ENCODE results near the gene APOBEC3B.

APOBEC3B gene

DNA sequence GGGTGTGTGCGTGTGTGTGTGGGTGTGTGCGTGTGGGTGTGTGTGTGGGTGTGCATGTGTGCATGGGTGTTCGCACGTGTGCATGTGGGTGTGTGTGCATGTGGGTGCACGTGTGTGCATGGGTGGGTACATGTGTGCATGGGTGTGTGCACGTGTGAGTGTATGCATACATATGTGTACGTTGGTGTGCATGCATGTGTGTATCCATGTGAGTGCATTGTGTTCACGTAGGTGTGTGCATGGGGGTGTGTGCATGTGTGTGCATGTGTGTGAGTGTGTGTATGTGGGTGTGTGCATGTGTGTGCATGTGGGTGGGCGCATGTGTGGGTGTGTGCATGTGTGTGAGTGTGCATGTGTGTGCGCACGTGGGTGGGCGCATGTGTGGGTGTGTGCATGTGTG is 44.6 kb upstream of the APOBEC3B start:
- no peak for ATAC-seq
- no peak for TF ChIP-seq ZNF8 (CRISPR knock-in tag; IDR thresholded peaks at IDR 0.05)
- no peak for TF ChIP-seq ZC3H10 (CRISPR knock-in tag; IDR thresholded peaks at IDR 0.05)
- no peak for TF ChIP-seq PPARA (CRISPR knock-in tag; IDR thresholded peaks at IDR 0.05; ENCODE audit: borderline replicate concordance)
- no peak for TF ChIP-seq OSR1 (CRISPR knock-in tag; IDR thresholded peaks at IDR 0.05)
- TF ChIP-seq TOX (CRISPR knock-in tag; IDR thresholded peaks at IDR 0.05; ENCODE audit: borderline replicate concordance), result no peak
- TF ChIP-seq ZFP30 (CRISPR knock-in tag; IDR thresholded peaks at IDR 0.05), result no peak
- TF ChIP-seq, protein P1, sequence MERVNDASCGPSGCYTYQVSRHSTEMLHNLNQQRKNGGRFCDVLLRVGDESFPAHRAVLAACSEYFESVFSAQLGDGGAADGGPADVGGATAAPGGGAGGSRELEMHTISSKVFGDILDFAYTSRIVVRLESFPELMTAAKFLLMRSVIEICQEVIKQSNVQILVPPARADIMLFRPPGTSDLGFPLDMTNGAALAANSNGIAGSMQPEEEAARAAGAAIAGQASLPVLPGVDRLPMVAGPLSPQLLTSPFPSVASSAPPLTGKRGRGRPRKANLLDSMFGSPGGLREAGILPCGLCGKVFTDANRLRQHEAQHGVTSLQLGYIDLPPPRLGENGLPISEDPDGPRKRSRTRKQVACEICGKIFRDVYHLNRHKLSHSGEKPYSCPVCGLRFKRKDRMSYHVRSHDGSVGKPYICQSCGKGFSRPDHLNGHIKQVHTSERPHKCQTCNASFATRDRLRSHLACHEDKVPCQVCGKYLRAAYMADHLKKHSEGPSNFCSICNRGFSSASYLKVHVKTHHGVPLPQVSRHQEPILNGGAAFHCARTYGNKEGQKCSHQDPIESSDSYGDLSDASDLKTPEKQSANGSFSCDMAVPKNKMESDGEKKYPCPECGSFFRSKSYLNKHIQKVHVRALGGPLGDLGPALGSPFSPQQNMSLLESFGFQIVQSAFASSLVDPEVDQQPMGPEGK (CRISPR knock-in tag; IDR thresholded peaks at IDR 0.05; ENCODE audit: borderline replicate concordance), result no peak
- no peak for TF ChIP-seq ARNTL (CRISPR knock-in tag; IDR thresholded peaks at IDR 0.05; ENCODE audit: borderline replicate concordance, low read depth)
- TF ChIP-seq, protein P2, sequence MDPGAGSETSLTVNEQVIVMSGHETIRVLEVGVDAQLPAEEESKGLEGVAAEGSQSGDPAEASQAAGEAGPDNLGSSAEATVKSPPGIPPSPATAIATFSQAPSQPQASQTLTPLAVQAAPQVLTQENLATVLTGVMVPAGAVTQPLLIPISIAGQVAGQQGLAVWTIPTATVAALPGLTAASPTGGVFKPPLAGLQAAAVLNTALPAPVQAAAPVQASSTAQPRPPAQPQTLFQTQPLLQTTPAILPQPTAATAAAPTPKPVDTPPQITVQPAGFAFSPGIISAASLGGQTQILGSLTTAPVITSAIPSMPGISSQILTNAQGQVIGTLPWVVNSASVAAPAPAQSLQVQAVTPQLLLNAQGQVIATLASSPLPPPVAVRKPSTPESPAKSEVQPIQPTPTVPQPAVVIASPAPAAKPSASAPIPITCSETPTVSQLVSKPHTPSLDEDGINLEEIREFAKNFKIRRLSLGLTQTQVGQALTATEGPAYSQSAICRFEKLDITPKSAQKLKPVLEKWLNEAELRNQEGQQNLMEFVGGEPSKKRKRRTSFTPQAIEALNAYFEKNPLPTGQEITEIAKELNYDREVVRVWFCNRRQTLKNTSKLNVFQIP (CRISPR knock-in tag; IDR thresholded peaks at IDR 0.05; ENCODE audit: borderline replicate concordance, low read depth), result no peak
- no peak for TF ChIP-seq ESRRG (CRISPR knock-in tag; IDR thresholded peaks at IDR 0.05)
- no peak for TF ChIP-seq SNAI2 (CRISPR knock-in tag; IDR thresholded peaks at IDR 0.05)
- TF ChIP-seq CSDC2 (CRISPR knock-in tag; IDR thresholded peaks at IDR 0.05), result no peak
- TF ChIP-seq, protein P3, sequence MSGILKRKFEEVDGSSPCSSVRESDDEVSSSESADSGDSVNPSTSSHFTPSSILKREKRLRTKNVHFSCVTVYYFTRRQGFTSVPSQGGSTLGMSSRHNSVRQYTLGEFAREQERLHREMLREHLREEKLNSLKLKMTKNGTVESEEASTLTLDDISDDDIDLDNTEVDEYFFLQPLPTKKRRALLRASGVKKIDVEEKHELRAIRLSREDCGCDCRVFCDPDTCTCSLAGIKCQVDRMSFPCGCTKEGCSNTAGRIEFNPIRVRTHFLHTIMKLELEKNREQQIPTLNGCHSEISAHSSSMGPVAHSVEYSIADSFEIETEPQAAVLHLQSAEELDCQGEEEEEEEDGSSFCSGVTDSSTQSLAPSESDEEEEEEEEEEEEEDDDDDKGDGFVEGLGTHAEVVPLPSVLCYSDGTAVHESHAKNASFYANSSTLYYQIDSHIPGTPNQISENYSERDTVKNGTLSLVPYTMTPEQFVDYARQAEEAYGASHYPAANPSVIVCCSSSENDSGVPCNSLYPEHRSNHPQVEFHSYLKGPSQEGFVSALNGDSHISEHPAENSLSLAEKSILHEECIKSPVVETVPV (CRISPR knock-in tag; IDR thresholded peaks at IDR 0.05), result no peak
- no peak for TF ChIP-seq ZNF70 (CRISPR knock-in tag; IDR thresholded peaks at IDR 0.05)
- TF ChIP-seq ISL1 (CRISPR knock-in tag; IDR thresholded peaks at IDR 0.05), result no peak

DNA sequence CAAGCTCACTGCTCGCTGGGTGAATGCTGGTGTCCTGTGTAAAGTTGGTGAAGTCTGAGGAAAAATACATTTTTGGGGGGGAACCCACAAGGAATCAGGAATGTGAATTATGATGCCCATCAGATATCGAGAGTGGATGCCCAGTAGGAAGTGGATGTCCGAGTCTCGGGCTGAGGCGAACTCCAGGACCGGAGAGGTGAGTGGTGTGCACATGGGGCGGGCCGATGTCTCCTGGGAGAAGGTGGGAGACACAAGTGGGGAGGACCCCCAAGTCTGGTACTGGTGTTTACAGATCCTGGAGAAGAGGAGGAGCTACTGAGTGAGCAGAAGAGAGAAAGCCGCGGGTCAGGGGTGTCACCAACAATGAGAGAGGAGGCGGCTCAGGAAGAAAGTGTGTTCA is 43.9 kb upstream of the APOBEC3B start:
- no peak for ATAC-seq
- TF ChIP-seq CSDC2 (CRISPR knock-in tag; IDR thresholded peaks at IDR 0.05) (no peak), GLIS3 (CRISPR knock-in tag; IDR thresholded peaks at IDR 0.05) (no peak), ZFP30 (CRISPR knock-in tag; IDR thresholded peaks at IDR 0.05) (no peak), ARNTL (CRISPR knock-in tag; IDR thresholded peaks at IDR 0.05; ENCODE audit: borderline replicate concordance, low read depth) (no peak), TOX (CRISPR knock-in tag; IDR thresholded peaks at IDR 0.05; ENCODE audit: borderline replicate concordance) (no peak), ESRRG (CRISPR knock-in tag; IDR thresholded peaks at IDR 0.05) (no peak), OSR1 (CRISPR knock-in tag; IDR thresholded peaks at IDR 0.05) (no peak), ISL1 (CRISPR knock-in tag; IDR thresholded peaks at IDR 0.05) (no peak), ZC3H10 (CRISPR knock-in tag; IDR thresholded peaks at IDR 0.05) (no peak), ZNF8 (CRISPR knock-in tag; IDR thresholded peaks at IDR 0.05) (no peak), SNAI2 (CRISPR knock-in tag; IDR thresholded peaks at IDR 0.05) (no peak), TCF4 (CRISPR knock-in tag; IDR thresholded peaks at IDR 0.05; ENCODE audit: borderline replicate concordance) (no peak)
- TF ChIP-seq, protein P3 (CRISPR knock-in tag; IDR thresholded peaks at IDR 0.05), result no peak
- TF ChIP-seq, protein P4, sequence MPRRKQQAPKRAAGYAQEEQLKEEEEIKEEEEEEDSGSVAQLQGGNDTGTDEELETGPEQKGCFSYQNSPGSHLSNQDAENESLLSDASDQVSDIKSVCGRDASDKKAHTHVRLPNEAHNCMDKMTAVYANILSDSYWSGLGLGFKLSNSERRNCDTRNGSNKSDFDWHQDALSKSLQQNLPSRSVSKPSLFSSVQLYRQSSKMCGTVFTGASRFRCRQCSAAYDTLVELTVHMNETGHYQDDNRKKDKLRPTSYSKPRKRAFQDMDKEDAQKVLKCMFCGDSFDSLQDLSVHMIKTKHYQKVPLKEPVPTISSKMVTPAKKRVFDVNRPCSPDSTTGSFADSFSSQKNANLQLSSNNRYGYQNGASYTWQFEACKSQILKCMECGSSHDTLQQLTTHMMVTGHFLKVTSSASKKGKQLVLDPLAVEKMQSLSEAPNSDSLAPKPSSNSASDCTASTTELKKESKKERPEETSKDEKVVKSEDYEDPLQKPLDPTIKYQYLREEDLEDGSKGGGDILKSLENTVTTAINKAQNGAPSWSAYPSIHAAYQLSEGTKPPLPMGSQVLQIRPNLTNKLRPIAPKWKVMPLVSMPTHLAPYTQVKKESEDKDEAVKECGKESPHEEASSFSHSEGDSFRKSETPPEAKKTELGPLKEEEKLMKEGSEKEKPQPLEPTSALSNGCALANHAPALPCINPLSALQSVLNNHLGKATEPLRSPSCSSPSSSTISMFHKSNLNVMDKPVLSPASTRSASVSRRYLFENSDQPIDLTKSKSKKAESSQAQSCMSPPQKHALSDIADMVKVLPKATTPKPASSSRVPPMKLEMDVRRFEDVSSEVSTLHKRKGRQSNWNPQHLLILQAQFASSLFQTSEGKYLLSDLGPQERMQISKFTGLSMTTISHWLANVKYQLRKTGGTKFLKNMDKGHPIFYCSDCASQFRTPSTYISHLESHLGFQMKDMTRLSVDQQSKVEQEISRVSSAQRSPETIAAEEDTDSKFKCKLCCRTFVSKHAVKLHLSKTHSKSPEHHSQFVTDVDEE (CRISPR knock-in tag; IDR thresholded peaks at IDR 0.05), result no peak
- TF ChIP-seq, protein P1 (CRISPR knock-in tag; IDR thresholded peaks at IDR 0.05; ENCODE audit: borderline replicate concordance), result no peak
